SU-DHL-6 (cell line): ENCODE results near the gene ERC1.
"Not testable (repeated sequence)": the region's sequence is repeated elsewhere in the genome, so short reads cannot be mapped to it uniquely, and the experiment has no call there.

Experiments
- H2AFZ ChIP-seq: fragments of 200-600 bp; sonication (generic); 2 replicates; pipeline ENCODE4 v1.6.1; 2014; ENCODE audit warnings: low read depth, mild to moderate bottlenecking, moderate library complexity, mixed read lengths, antibody characterized with exemption, low read length; ENCODE audit not compliant: severe bottlenecking
- H3F3A ChIP-seq: fragments of 200-600 bp; shearing (Covaris generic); 2 replicates; pipeline ENCODE4 v1.6.0; 2016; ENCODE audit warnings: antibody characterized with exemption, mild to moderate bottlenecking; ENCODE audit not compliant: insufficient read depth
- H3K27ac ChIP-seq: fragments of 200-600 bp; sonication (generic); 2 replicates; pipeline ENCODE4 v1.5.1; 2016; ENCODE audit warnings: low read depth, mild to moderate bottlenecking, low read length, moderate library complexity, mixed read lengths
- H3K27me3 ChIP-seq: fragments of 200-600 bp; sonication (generic), shearing (Covaris generic); 2 replicates; pipeline ENCODE4 v1.6.0; 2014; ENCODE audit warnings: mild to moderate bottlenecking, low read length
- H3K36me3 ChIP-seq: fragments of 200-600 bp; sonication (generic); 2 replicates; pipeline ENCODE4 v1.6.1; 2014; ENCODE audit warnings: mild to moderate bottlenecking, low read length, mixed read lengths
- H3K4me2 ChIP-seq: fragments of 300-600, 200-600 bp; shearing (Covaris generic), sonication (generic); 2 replicates; pipeline ENCODE4 v1.6.0; 2014; ENCODE audit warnings: low read length, low read depth, mild to moderate bottlenecking; ENCODE audit not compliant: poor library complexity, severe bottlenecking
- H3K4me3 ChIP-seq: fragments of 200-600 bp; sonication (generic); 2 replicates; pipeline ENCODE4 v1.5.1; 2014; ENCODE audit warnings: antibody characterized with exemption, low read length, mild to moderate bottlenecking, mixed read lengths; ENCODE audit not compliant: insufficient read depth, poor library complexity, severe bottlenecking
- H3K79me2 ChIP-seq: fragments of 200-600 bp; sonication (generic); 2 replicates; pipeline ENCODE4 v1.6.1; 2014; ENCODE audit warnings: mild to moderate bottlenecking, low read length, moderate library complexity; ENCODE audit not compliant: insufficient read depth
- H3K9ac ChIP-seq: fragments of 200-600 bp; sonication (generic); 2 replicates; pipeline ENCODE4 v1.7.0; 2014; ENCODE audit warnings: mild to moderate bottlenecking, low read length
- H3K9me2 ChIP-seq: fragments of 200-600 bp; sonication (generic); replicated peaks from 2 replicates; pipeline ENCODE4 v1.6.1; 2014; ENCODE audit warnings: low read length; ENCODE audit not compliant: insufficient read depth
- H3K9me3 ChIP-seq: fragments of 200-600 bp; sonication (generic); 2 replicates; pipeline ENCODE4 v1.6.1; 2014; ENCODE audit warnings: low read length, mixed read lengths; ENCODE audit not compliant: insufficient read depth
- H4K20me1 ChIP-seq: fragments of 200-600 bp; sonication (generic); 2 replicates; pipeline ENCODE4 v1.6.1; 2014; ENCODE audit warnings: low read depth, mild to moderate bottlenecking, antibody characterized with exemption, low read length, moderate library complexity, mixed read lengths
- CTCF ChIP-seq: fragments of 200-600 bp; sonication (generic); IDR thresholded peaks from one replicate; pipeline ENCODE4 v1.5.1; 2017; ENCODE audit warnings: antibody characterized with exemption, mild to moderate bottlenecking, low read length, moderate library complexity; ENCODE audit not compliant: insufficient read depth, poor library complexity, severe bottlenecking
- EZH2phosphoT487 ChIP-seq: fragments of 200-600 bp; sonication (generic), shearing (Covaris generic); conservative IDR thresholded peaks from 2 replicates; pipeline ENCODE4 v1.6.1; 2018; ENCODE audit warnings: mild to moderate bottlenecking, antibody characterized with exemption, low read length, moderate library complexity, mixed read lengths

The ERC1 gene

GRCh38 chr12:1131811-1132224 lies 140.8 kb downstream of the ERC1 start:
- Histone ChIP-seq H3K27ac (no peak overlapping the region), H3K4me3 (no peak overlapping the region), H3K27me3 (no peaks in the 10 kb centered on the region), H3K9ac (no peak overlapping the region), H3K36me3 (no peaks in the 10 kb centered on the region), H3K4me2 (no peak overlapping the region), H3K9me3 (no peaks in the 10 kb centered on the region), H4K20me1 (no peaks in the 10 kb centered on the region), H2AFZ (no peak overlapping the region), H3K79me2 (no peaks in the 10 kb centered on the region), H3F3A (no peaks in the 10 kb centered on the region), H3K9me2 (no peaks in the 10 kb centered on the region)
- TF ChIP-seq EZH2phosphoT487, result no peak
- TF ChIP-seq CTCF, result no peak

DNA sequence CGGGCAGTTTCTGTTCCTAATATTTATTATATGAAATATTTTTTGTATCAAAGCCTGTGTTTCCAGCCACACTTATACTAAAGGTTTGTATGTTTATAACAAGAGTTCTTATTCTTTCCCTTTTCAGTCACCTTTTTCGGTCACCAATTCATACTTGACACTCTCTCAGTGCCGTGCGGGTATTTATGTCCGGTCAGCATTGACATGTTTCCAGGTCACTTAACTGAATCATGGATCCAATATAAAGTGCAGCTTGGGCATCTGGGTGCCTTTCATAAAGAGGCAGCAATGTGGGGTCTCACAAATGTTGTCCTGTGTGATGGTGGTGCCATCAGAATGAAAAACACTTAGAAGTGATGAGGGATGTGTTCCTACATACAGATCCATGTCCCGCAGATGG lies 141.3 kb downstream of the ERC1 start:
- H3K9ac ChIP-seq, result no peak overlapping the region
- H3K79me2 ChIP-seq, result no peaks in the 10 kb centered on the region
- no peak overlapping the region for H2AFZ ChIP-seq
- H3K9me2 ChIP-seq, result no peaks in the 10 kb centered on the region
- no peaks in the 10 kb centered on the region for H3K36me3 ChIP-seq
- H3K27ac ChIP-seq, result no peak overlapping the region
- TF ChIP-seq CTCF, result no peak
- no peak for TF ChIP-seq EZH2phosphoT487
- no peak overlapping the region for H3K4me2 ChIP-seq
- H4K20me1 ChIP-seq, result no peaks in the 10 kb centered on the region
- no peak overlapping the region for H3K4me3 ChIP-seq
- no peaks in the 10 kb centered on the region for H3K9me3 ChIP-seq
- H3K27me3 ChIP-seq, result no peaks in the 10 kb centered on the region
- no peaks in the 10 kb centered on the region for H3F3A ChIP-seq

- Histone ChIP-seq H3K27me3 (no peaks in the 10 kb centered on the region), H2AFZ (no peak overlapping the region), H3K9me2 (no peaks in the 10 kb centered on the region), H3K36me3 (no peaks in the 10 kb centered on the region), H3K79me2 (no peaks in the 10 kb centered on the region), H3K4me3 (no peak overlapping the region), H4K20me1 (no peaks in the 10 kb centered on the region), H3K4me2 (no peak overlapping the region), H3K27ac (no peak overlapping the region), H3K9me3 (no peaks in the 10 kb centered on the region), H3K9ac (no peak overlapping the region), H3F3A (no peaks in the 10 kb centered on the region)
- TF ChIP-seq EZH2phosphoT487, result no peak
- TF ChIP-seq CTCF, result no peak
These were observed 147.7 kb downstream of the ERC1 start for GRCh38 chr12:1138691-1139090.

- not testable (repeated sequence) for H3K9me3 ChIP-seq, H3K27ac ChIP-seq, H3K79me2 ChIP-seq, H4K20me1 ChIP-seq, H3K9me2 ChIP-seq, H3K4me3 ChIP-seq, H3F3A ChIP-seq, H3K27me3 ChIP-seq, H3K4me2 ChIP-seq, H3K9ac ChIP-seq, H3K36me3 ChIP-seq, H2AFZ ChIP-seq
These were observed 155.7 kb downstream of the ERC1 start for GRCh38 chr12:1146758-1147157.
